GM18520 (cell line): ENCODE results near the gene KRTAP10-4.
"Not testable (repeated sequence)": the region's sequence is repeated elsewhere in the genome, so short reads cannot be mapped to it uniquely, and the experiment has no call there.

ENCODE experiments used
- ATAC-seq: cut with Tn5 transposase; IDR thresholded peaks from one replicate; pipeline ENCODE4 v1.9.1; 2021; ENCODE audit not compliant: unreplicated experiment

KRTAP10-4 gene

DNA sequence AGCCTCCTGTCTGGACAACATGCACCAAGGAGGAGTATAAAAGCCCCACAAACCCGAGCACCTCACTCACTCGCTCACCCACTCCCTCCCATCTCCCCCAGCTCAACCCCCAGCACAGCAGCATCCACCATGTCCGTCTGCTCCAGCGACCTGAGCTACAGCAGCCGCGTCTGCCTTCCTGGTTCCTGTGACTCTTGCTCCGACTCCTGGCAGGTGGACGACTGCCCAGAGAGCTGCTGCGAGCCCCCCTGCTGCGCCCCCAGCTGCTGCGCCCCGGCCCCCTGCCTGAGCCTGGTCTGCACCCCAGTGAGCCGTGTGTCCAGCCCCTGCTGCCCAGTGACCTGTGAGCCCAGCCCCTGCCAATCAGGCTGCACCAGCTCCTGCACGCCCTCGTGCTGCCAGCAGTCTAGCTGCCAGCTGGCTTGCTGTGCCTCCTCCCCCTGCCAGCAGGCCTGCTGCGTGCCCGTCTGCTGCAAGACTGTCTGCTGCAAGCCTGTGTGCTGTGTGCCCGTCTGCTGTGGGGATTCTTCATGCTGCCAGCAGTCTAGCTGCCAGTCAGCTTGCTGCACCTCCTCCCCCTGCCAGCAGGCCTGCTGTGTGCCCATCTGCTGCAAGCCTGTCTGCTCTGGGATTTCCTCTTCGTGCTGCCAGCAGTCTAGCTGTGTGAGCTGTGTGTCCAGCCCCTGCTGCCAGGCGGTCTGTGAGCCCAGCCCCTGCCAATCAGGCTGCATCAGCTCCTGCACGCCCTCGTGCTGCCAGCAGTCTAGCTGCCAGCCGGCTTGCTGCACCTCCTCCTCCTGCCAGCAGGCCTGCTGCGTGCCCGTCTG lies at the start of gene KRTAP10-4:
KRTAP10-4 (plus strand) TSS at position 100 of the 827 bp plus-strand sequence; CDS start at position 130, 30 bp downstream.
- ATAC-seq, result not testable (repeated sequence)

DNA sequence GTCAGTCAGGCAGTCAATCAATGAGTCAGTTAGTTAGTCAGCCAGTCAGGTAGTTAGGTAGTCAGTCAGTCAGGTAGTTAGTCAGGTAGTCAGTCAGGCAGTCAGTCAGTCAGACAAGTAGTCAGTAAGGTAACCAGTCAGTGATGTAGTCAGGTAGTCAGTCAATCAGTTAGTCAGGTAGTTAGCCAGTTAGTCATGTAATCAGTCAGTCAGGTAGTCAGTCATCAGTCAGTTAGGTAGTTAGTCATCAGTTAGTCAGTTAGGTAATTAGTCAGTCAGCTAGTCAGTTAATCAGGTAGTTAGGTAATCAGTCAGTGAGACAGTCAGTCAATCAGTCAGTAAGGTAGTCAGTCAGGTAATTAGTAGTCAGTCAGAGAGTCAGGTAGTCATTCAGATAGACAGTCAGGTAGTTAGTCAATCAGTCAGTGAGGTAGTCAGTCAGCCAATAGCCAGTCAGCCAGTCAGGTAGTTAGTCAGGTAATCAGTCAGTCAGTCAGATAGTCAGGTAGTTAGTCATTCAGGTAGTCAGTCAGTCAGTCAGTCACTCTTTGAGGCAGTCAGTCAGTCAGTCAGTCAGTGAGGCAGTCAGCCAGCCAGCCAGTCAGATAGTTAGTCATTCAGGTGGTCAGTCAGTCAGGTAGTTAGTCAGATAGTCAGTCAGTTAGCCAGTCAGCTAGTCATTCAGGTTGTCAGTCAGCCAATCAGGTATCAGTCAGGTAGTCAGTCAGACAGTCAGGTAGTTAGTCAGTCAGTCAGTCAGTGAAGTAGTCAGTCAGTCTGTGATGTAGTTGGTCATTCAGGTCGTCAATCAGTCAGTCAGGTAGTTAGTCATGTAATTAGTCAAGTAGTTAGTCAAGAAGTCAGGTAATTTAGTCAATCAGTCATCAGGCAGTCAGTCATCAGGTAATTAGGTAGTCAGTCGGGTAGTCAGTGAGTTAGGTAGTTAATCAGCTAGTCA lies 48.8 kb upstream of the KRTAP10-4 start:
- no peak for ATAC-seq

- ATAC-seq, result no peak
Observed at GRCh38 chr21:44525391-44526095, 48.0 kb upstream of the KRTAP10-4 start.

DNA sequence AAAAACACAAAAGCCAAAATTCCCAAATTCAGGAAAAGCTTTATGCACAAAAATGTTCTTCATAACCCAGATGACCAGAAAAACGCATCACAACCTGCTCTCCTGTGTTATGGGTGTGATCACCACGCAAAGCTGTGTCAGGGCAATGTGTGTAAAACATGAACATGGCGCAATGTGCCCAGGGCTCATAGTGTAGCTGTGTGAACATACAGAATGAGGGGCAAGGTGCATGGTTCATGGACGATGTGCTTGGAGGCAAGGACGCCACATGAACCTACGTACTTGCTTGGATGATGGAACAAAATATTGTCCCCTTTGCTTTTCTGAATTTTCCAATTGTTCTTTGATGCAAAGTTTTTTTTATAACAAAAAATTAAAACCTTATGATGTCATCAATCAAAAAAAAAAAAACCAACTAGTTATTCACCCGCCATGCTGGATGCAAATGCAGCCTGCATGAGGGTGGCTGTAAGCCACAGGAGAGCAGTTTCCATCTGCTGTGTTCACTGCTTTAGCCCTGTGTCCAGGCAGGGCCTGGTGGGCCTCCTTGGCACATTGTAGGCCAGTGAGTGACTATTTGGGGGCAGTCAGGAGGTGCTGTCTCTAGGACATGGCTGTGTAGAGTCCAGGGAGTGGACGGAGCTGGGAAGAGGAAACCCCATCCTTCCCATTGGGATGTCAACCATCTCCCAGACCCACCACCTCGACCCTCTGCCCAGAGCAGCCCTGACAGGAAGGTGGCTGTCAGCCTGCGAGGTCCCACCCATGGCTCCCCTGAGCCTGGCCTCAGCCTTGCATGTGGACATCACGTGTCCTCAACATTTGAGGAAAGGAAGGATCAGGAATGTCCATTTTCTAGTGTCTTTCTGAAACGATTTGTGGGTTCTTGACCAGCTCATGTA lies 47.2 kb upstream of the KRTAP10-4 start:
- ATAC-seq, result no peak

DNA sequence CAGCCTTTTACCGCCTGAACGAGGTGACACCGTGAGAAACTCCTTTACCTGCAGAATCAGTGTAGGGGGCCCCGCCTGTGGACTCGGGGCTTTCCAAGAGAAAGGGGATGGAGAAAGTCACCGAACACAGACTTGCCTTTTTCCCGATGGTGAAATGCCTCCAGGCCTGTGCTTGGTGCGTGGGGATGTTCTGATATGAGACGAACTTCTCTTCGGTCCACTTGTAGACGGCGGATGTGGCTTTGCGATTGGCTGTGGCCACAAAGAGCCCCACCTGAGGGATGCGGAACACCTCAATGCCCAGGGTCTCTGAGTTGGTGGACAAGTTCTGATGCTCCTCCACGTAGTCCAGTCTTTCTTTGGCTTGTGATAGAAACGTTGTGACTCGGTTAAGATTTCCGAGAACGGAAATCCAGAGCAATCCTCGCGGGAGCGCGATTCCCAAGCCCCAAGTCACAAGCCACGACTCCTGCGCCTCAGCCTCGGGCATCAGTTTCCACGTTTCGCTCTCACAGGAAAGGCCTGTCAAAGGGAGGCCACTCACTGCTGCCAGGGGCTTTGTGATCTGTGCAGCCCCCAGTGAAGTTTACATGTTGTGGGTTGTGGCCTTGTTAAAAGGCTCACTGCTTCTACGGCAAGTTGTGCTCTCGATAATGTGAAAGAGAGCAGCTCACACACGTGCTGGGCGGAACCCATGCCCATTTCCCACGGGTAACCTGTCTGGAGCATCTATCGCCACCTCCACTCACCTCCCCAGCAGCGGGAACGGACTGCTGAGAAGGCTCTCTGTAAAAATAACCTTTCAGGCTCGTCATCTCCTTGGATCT lies 46.2 kb upstream of the KRTAP10-4 start:
- ATAC-seq, result no peak

DNA sequence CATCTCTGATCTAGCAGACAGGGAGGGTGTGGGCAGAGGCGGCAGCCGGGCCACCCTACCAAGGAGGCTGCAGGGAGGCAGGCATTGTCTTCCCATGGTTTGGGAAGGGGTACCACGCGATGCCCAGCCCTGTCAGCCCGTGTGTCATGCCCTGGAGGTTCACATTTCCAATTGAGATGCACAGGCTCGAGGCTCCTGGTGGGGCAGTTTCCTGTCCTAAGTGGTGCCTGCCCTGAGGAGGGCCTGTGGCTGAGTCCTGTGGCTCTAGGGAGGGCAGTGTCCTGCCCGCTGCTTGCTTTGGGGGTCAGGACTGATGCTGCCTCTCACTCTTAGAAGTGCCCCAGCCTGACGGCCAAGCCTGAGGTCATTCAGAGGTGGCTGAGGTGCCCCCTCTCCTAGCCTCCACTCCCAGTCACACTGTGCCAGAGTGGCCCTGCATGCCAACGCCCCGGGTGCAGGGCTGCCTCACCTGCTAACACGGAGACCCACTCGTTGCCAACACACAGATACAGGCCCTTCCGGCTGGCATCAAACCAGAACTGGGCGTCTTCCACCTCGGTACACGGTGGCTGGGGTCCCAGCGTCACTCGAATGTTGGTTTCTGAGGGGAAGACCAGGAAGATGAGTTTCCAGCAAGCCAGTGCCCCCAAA lies 45.4 kb upstream of the KRTAP10-4 start:
- ATAC-seq, result no peak

- ATAC-seq, result no peak
Observed at GRCh38 chr21:44528634-44528995, 44.9 kb upstream of the KRTAP10-4 start.

DNA sequence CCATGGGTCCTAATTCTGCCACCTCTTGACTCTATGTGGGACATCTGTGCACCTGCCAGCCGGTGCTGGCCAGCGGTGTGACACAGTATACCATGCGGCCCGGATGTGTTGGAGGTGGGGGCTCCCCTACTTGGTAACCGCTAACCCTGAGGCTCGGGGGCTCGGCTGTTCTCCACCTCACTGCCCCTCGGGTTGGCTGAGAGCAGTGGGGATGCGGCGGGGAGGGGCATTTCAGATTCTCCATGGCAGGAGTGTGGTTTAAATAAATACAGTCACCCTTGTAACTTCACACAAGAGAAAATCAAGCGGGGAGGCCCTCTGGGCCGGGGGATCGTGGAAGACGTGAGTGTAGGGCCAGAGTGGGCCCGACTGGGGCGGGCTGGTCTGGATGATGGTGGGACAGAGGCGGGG lies 44.5 kb upstream of the KRTAP10-4 start:
- ATAC-seq, result no peak

DNA sequence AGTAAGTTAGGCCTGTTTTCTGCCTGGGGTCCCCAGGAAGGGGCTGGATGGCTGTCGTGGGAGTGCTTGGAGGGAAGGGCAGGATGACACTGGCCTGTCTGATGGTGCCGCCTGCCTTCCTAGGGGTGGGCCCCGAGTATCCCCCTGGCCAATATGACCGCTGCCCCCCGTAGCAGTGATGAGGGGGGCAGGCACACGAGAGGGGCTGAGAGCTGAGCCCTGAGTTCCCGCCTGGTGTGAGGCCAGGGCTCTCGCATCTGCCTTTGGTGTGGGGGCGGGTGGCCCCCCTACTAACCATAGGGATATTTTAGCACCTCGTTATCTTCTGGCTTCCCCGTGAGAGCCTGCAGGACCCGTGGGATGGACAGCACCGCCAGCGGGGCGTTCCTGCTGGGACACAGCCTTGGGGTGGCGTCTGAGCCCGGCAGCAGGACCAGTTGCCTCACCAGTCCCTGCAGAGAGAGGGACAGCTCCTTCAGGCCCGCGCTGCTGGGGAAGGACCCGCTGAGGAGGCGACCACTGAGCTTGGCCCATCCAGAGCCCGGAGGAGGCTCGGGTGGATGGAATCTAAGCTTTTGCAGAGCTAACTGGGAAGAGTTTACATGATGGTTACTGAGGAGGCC lies 43.9 kb upstream of the KRTAP10-4 start:
- ATAC-seq, result no peak

- ATAC-seq, result no peak
Observed at GRCh38 chr21:44530221-44530902, 43.2 kb upstream of the KRTAP10-4 start.

DNA sequence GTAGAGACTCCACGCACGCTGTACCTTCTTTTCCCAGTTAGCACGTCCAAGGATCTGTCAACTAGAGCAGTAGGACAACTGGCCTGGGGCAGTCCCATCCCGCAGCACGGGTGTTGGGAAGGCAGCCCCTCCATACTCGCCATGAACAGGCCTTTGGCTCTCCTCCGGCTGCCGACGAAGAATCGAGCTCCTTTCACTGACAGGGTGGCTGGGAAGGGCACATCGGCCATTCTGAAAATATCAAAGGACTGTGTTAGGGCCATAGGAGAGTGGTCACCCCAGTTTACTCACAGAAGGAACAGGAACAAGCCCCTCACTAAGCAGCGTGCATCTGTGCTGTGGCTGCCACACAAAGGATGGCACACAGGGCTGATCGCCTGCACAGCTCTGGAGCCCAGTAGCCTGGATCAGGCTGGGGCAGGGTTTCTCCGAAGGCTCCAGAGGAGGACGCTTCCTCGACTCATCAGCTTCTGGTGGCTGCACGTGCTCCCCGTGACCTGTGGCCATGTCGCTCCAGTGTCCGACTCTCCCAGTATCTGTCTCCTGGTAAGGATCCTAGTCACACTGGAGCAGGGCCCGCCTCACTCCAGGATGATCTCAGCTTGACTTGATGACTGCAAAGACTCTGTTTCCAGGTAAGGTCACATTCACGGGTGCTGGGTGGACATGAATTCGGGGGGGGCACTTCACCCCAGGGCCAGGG lies 42.5 kb upstream of the KRTAP10-4 start:
- no peak for ATAC-seq

DNA sequence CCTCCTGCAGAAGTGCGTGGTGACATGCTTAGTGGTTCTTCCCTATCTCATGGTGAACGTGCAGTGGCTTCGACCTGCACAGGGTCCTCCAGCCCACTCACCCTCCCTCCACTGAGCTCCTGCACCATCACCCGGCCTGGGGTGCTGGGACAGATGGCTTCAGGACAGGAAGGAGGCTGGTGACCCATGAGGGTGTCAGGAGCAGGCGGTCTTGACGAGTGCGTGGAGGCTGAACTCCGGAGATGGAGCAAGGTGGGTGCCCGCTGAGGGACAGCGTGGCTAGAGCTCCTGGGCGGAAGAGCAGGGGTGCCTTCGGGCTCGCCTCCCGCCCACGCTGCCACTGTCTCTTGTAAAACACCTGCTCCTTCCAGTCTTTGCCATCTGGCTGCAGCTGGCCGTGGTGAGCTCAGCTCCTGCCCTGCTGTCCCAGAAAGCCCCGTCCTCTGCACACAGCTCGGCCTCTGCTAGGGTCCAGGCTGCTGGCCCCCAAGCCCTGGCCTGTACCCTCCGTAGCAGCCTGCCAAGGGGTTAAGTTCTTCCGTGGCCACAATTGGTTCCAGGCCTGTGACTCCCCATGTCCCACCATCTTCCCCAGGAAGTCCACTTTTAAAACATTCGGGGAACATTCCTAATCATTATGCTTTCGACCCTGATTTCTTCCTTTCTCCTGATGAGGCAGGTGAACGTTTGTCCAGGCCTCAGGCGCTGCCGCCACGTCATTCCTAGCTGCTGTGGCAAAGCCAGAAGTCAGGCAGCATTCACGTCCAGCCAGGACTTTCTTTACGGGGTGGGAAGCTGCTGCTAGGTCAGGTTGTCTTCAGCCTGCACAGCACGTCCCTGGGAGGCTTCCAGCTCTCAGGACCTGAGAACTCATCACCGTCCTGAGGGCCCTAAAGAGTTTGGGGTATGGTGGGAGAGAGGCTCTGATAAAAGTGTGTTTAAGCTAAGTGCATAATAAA lies 41.6 kb upstream of the KRTAP10-4 start:
- ATAC-seq, result no peak

DNA sequence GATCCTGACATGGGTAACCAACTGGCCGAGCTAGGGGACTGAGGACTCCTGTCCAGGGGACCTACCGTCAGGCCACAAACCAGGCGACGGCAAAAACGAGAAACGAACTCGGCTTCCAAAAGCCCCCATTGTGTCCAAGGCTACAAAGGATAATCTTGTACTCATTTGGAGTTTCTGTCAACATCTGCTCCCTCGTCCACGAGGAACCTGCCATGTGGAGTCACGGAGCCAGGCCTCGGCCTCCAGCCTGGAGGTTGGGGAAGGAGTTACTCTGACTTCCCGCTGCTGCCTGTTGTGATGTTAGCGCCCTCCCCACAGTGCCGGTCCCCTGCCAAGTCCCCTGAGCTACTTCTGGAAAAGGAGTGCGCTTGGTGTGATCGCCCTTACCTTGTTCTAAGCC lies 40.8 kb upstream of the KRTAP10-4 start:
- no peak for ATAC-seq

- ATAC-seq, result no peak
Observed at GRCh38 chr21:44533121-44533890, 40.2 kb upstream of the KRTAP10-4 start.

GRCh38 chr21:44533891-44534627 lies 39.5 kb upstream of the KRTAP10-4 start:
- no peak for ATAC-seq
